ENCODE results near the gene MYCL.
"Not testable (repeated sequence)": the region's sequence is repeated elsewhere in the genome, so short reads cannot be mapped to it uniquely, and the experiment has no call there.

The MYCL gene

DNA sequence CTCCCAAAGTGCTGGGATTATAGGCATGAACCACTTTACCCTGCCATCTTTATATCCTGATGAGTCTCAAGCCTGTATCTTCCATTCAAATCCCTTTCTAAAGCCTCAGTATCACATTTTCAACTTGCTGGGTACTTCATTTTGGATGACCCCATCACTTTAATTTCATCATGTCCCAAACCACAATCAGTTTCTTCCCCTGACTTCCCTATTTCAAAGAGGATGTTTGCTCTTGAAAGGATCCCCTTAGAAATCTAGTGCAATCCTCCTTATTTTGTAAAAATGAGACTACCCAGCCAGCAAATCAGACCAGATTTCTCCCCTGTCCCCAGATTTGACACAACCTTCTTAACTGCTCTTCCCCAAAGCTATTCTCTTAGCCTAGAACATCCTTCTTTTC, 11.4 kb downstream of the MYCL start:
- DNase-seq = no peak

GRCh38 chr1:39886757-39887231, 14.9 kb downstream of the MYCL start:
- DNase-seq = peak in 1 of 5 experiments; percentile 10

DNA sequence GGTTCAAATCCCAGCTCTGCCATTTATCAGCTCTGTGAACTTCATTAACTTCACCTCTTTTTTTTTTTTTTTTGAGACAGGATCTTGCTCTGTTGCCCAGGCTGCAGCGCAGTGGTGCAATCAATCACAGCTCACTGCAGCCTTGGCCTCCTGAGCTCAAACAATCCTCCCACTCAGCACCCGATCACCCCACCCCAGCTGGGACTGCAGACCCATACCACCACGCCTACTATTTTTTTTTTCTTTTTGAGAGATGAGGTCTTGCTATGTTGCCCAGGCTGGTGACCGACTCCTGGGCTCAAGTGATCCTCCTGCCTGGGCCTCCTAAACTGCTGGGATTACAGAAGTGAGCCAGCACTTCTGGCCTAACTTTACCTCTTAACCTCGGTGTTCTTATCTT, 16.2 kb downstream of the MYCL start:
- DNase-seq = no peak

GRCh38 chr1:39882152-39882551, 19.6 kb downstream of the MYCL start:
- no peak for DNase-seq

GRCh38 chr1:39877980-39878956, 23.4 kb downstream of the MYCL start:
- no peak for DNase-seq

- no peak for DNase-seq
Observed at GRCh38 chr1:39877231-39877778, 24.4 kb downstream of the MYCL start.

DNA sequence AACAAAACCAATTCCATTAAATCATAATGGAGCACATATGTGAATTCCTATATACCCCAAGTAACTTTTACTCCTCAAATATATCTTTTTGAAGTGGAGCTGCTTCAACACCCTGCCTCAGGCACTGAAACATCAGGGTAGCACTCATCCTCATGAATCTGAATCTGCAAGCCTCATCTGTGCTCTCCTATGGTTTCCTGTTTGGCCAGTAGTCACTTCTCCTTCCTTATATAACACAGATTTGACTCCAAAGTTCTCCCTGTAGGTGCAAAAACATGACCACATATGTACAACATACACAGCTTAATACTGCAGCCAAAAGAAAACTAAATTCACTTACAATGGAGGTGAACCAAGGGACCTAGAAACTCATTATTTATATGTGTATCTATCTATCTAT, 25.6 kb downstream of the MYCL start:
- DNase-seq = no peak

- peak in 1 of 5 experiments; percentile 8 for DNase-seq
Observed at GRCh38 chr1:39872698-39873097, 29.0 kb downstream of the MYCL start.

- no peak for DNase-seq
Observed at GRCh38 chr1:39871796-39872195, 29.9 kb downstream of the MYCL start.

DNA sequence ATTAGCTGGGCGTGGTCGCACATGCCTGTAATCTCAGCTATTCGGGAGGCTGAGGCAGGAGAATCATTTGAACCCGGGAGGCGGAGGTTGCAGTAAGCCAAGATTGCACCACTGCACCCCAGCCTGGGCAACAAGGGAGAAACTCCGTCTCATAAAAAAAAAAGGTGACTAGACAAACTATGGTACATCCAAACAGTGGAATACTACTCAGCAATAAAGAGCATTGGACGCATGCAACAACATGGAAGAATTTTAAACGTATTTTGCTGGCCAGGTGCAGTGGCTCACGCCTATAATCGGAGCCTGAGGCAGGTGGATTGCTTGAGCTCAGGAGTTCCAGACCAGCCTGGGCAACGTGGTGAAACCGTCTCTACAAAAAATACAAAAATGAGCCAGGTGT, 30.7 kb downstream of the MYCL start:
- not testable (repeated sequence) for DNase-seq

GRCh38 chr1:39869538-39870112, 32.1 kb downstream of the MYCL start:
- DNase-seq = not testable (repeated sequence)

DNA sequence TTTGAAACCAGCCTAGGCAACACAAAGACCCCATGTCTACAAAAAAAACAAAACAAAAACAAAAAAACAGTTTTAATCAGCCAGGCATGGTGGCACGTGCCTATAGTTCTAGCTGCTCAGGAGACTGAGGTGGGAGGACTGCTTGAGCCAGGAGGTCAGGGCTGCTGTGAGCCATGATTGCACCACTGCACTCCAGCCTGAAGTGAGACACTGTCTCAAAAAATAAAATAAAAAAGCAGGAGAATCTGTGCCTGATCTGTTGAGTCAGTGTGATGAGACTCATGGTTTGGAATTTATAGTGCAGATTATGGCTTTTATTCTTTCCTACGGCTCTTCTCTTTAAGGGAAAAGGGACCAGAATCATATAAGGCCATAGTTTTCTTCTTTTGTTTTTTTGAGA, 35.0 kb downstream of the MYCL start:
- no peak for DNase-seq

- no peak for DNase-seq
Observed at GRCh38 chr1:39865762-39866161, 36.0 kb downstream of the MYCL start.

DNA sequence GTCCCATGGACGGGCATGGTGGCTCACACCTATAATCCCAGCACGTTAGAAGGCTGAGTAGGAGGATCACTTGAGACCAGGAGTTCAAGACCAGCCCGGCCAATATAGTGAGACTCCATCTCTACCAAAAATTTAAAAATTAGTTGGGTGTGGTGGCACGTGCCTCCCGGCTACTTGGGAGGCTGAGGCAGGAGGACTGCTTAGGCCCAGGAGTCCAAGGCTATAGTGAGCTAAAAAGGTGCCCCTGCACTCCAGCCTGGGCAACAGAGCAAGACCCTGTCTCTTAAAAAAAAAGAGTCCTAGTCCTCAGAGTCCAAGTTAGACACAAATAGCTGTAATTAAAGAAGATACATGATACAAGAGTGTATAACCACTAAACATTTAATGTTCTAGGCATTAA, 38.5 kb downstream of the MYCL start:
- DNase-seq = no peak

DNA sequence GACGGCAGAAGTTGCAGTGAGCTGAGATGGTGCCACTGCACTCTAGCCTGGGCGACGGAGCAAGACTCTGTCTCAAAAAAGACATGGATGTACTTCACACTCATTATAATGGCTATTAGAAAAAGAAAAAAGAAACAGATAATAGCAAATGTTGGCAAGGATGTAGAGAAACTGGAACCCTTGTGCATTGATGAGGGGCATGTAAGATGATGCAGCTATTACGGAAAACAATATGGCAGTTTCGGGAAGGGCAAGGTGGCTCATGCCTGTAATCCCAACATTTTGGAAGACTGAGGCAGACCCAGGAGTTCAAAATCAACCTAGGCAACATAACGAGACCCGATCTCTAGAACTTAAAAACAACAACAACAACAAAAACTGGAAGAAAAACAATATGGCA, 40.7 kb downstream of the MYCL start:
- DNase-seq = no peak

- no peak for DNase-seq
Observed at GRCh38 chr1:39859859-39860812, 41.6 kb downstream of the MYCL start.

- DNase-seq = no peak
Observed at GRCh38 chr1:39858315-39858714, 43.4 kb downstream of the MYCL start.

GRCh38 chr1:39857126-39857878, 44.4 kb downstream of the MYCL start:
- DNase-seq = no peak

GRCh38 chr1:39854738-39855137, 47.0 kb downstream of the MYCL start:
- no peak for DNase-seq

DNA sequence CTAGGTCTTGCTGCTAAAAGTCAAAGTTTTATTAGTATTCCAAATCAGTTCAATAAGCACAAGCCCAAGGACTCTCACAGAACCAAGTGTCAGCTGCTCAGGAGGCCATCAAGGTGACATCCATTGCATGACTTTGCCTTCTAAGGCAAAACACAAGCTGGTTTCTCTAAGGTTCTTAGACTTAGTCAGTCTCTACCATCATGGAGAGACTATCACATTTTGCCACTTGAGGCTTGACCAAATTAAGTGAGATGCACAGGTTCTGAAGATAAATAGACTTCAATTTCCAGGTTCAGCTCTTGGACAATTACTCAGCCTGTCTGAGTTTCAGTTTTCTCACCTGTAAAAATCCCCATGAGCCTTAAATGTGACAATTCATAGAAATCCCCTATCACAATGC, 47.4 kb downstream of the MYCL start:
- DNase-seq = no peak

DNA sequence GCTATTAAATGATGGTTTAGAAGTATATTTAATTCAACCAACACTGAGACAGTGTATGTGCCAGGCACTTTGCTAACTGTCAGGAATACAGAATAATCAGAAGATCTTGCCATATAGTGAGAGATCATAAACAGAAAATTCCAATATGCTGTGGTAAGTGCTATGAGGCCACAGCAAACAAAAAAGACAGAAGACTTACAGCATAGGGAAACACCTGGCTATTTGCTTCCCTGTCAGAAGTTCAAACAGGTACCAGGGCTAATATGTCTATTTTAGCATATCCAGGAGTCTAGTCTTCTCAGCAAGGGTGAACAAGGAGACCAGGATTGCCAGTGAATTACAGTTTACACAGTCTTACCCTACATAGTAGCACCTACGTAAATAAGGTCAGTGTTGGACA, 48.8 kb downstream of the MYCL start:
- DNase-seq = no peak
